ENCODE data around the gene GINS2.

GINS2 gene

DNA sequence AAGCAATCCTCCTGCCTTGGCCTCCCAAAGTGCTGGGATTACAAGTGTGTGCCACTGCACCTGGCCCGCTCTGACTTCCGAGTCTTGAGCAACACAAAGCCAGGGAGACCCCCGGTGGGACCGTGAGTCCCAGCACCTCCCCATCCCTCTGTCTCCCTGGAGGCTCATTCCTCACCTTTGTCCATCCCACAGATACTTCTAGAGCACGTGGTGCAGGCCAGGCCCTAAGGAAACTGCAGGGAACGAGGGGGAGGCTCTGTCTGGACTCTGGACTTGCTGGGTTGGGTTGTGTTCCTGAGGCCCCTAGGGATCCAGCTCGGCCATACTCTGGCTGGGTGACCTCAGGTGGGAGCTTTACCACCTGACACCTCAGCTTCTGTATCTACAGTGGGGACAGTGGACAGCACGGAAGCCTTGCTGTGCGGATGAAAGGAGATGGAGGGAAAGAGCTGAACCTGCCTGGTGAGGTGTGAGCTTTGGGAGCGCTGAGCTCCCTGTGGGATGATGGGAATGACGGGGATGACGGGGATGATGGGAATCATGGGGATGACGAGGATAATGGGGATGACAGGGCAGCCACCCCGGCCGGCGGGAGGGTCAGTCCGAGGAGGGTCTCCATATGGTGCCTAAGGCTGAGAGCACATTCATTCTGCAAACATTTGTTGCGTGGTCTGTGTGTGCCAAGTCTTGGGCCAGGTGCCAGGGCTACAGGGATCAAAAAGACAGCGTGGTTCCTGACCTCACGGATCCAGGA lies 35.5 kb upstream of the GINS2 start:
- no peak for DNase-seq (ENCODE audit: low spot score)
- TF ChIP-seq, protein P1, sequence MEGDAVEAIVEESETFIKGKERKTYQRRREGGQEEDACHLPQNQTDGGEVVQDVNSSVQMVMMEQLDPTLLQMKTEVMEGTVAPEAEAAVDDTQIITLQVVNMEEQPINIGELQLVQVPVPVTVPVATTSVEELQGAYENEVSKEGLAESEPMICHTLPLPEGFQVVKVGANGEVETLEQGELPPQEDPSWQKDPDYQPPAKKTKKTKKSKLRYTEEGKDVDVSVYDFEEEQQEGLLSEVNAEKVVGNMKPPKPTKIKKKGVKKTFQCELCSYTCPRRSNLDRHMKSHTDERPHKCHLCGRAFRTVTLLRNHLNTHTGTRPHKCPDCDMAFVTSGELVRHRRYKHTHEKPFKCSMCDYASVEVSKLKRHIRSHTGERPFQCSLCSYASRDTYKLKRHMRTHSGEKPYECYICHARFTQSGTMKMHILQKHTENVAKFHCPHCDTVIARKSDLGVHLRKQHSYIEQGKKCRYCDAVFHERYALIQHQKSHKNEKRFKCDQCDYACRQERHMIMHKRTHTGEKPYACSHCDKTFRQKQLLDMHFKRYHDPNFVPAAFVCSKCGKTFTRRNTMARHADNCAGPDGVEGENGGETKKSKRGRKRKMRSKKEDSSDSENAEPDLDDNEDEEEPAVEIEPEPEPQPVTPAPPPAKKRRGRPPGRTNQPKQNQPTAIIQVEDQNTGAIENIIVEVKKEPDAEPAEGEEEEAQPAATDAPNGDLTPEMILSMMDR (IDR thresholded peaks at IDR 0.05), result no peak
- H3K27ac ChIP-seq, result no peak overlapping the region
- no peak overlapping the region for H3K4me3 ChIP-seq

DNA sequence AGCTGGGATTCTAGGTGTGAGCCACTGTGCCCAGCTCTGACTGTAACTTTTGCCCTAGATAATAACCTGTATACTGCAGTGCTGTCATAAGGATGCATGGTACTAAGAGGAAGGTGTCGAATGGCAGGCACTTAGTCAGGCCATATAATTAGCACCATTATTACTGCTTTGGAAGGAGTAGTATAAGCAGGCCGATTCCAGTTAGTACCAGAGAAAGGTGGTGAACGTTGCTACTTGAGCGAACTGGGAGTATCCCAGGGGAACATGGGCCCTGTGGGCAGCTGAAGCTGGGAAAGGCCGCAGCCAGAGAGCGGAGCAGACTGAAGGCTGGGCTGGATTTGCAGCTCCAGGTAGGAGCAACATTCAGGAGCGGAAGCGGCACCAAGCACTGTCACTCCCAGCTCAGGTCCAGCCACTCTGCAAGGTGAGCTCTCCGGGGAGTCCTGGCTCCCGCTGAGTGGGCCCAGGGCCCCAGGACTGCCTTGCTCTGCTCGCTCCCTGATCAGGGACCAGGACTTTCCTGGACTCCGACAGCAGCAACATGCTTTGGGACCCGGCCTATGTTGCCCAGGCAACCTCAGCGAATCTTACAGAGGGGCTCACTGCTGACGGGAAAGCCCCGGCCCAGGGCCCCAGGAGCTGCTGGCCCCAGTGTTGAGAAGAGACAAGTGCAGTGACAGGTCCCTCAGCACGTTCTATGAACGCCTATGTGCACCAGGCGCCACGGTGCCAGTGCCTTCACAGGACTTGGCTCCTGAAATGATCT lies 33.6 kb upstream of the GINS2 start:
- H3K27ac ChIP-seq, result no peak overlapping the region
- H3K4me3 ChIP-seq, result no peak overlapping the region
- no peak for DNase-seq (ENCODE audit: low spot score)
- TF ChIP-seq, protein P1 (IDR thresholded peaks at IDR 0.05), result no peak

DNA sequence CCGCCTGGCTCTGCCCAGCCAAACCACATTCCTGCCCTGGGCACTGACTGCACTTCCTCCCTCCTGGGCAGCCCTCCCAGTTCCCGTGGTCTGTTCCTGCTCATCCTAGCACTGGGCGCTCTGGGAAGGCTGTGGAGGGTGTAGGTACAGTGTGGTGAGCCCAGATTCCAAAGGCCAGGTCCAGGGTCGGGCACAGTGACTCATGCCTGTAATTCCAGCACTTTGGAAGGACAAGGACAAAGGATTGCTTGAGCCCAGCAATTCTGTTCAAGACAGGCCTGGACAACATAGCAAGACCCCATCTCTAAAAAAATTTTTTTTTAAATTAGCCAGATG lies 31.5 kb upstream of the GINS2 start:
- Histone ChIP-seq H3K4me3 (no peak overlapping the region), H3K27ac (no peak overlapping the region)
- TF ChIP-seq, protein P1 (IDR thresholded peaks at IDR 0.05), result no peak
- no peak for DNase-seq (ENCODE audit: low spot score)

DNA sequence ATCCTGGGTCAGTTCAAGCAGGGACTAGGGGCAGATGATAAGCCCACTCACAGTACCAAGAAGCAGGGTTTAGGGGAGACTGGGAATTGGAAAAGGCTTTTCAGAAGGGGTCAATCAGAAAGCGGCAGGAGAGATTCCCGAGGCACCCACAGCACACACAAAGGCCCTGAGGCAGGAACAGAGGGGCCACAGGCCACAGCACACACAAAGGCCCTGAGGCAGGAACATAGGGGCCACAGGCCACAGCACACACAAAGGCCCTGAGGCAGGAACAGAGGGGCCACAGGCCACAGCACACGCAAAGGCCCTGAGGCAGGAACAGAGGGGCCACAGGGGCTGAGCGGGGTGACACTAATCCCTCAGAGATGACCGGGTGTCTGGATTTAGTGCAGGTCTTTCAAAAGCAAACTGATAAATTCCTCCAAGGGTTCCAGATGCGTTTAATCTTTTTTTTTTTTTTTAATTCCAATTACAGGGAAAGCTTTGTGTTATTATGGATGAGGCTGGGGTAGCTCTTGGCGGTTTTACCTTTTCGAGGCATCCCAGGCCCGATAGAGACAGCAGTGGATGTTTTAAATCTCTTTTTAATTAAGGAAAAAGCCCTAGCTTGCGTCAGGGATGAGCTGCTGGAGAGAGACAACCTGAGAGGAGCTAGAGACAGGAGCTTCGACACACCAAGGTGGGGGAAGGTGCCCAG lies 31.0 kb upstream of the GINS2 start:
- TF ChIP-seq, protein P1 (IDR thresholded peaks at IDR 0.05), result no peak
- Histone ChIP-seq H3K4me3 (no peak overlapping the region), H3K27ac (no peak overlapping the region)
- DNase-seq (ENCODE audit: low spot score), result no peak

DNA sequence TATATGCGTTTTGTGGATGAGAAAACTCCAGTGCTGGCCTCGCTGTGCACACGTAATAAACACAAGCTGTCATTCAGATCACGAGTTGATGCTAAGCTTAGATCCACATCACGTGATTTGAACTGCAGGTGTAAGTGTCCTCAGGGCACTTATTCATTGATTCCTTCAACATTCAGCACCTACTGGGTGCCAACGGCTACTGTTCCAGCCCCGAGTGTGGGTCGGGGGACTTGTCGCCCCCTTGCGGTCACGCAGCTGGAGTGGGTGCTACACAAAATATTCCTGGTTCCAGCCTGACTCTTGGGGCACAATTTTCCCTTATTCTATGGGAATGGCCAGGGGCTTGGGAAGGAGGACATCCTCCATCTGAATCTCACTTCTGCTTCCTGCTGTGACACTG lies 29.9 kb upstream of the GINS2 start:
- Histone ChIP-seq H3K4me3 (no peak overlapping the region), H3K27ac (no peak overlapping the region)
- TF ChIP-seq, protein P1 (IDR thresholded peaks at IDR 0.05), result no peak
- DNase-seq (ENCODE audit: low spot score), result no peak

DNA sequence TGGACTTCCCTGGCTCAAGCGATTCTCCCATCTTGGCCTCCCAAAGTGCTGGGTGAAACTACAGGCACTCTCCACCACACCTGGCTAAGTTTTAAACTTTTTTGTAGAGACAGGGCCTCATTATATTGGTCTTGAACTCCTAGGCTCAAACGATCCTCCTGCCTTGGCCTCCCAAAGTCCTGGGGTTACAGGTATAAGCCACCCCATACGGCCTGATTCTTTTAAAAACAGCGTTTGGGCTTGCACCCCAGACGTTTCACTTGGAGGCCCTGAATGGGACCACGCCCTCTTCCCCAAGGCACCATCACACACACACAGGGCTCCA lies 29.4 kb upstream of the GINS2 start:
- TF ChIP-seq, protein P1 (IDR thresholded peaks at IDR 0.05), result peak; percentile 1

More for the DNA sequence above, 29.4 kb upstream of the GINS2 start:
- Histone ChIP-seq H3K4me3 (no peak overlapping the region), H3K27ac (no peak overlapping the region)
- no peak for DNase-seq (ENCODE audit: low spot score)
